RWPE1 (cell line): ENCODE data around the gene HEMGN.
"Not testable (repeated sequence)": the region's sequence is repeated elsewhere in the genome, so short reads cannot be mapped to it uniquely, and the experiment has no call there.

Experiments
- CTCF ChIA-PET: fragments of 350-600 bp; sonication (Branson Sonifier 250); formaldehyde crosslinking; extraction: SDS; loops from one replicate; lab custom pipeline; 2021; lab: Yijun Ruan, JAX
- POLR2A ChIA-PET: fragments of 400-600 bp; formaldehyde crosslinking; extraction: SDS; loops from one replicate; lab custom pipeline; 2020; ENCODE audit warnings: antibody characterized with exemption; ENCODE audit not compliant: low non-redundant PET; lab: Yijun Ruan, JAX
- DNase-seq: peaks from one replicate; pipeline ENCODE4 v3.0.0; 2012; ENCODE audit warnings: low spot score
- H3K27ac ChIP-seq: fragments of 450-650 bp; 2 replicates; pipeline ENCODE4 v1.5.1; 2017
- TF ChIP-seq, protein P1 (sequence below): fragments of 450-650 bp; conservative IDR thresholded peaks from 2 replicates; pipeline ENCODE4 v1.5.1; 2017; ENCODE audit warnings: low read depth, mild to moderate bottlenecking

The HEMGN gene

GRCh38 chr9:97958812-97959511 lies 21.0 kb upstream of the HEMGN start:
- no peak overlapping the region for H3K27ac ChIP-seq
- DNase-seq = no peak
- TF ChIP-seq, protein P1, sequence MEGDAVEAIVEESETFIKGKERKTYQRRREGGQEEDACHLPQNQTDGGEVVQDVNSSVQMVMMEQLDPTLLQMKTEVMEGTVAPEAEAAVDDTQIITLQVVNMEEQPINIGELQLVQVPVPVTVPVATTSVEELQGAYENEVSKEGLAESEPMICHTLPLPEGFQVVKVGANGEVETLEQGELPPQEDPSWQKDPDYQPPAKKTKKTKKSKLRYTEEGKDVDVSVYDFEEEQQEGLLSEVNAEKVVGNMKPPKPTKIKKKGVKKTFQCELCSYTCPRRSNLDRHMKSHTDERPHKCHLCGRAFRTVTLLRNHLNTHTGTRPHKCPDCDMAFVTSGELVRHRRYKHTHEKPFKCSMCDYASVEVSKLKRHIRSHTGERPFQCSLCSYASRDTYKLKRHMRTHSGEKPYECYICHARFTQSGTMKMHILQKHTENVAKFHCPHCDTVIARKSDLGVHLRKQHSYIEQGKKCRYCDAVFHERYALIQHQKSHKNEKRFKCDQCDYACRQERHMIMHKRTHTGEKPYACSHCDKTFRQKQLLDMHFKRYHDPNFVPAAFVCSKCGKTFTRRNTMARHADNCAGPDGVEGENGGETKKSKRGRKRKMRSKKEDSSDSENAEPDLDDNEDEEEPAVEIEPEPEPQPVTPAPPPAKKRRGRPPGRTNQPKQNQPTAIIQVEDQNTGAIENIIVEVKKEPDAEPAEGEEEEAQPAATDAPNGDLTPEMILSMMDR = no peak
- POLR2A ChIA-PET = no interaction called here
- CTCF ChIA-PET = interaction anchor here (1.4 kb wide), 1 partner anchor 58 kb away, joined by 3 read pairs; no protein-coding TSS in a partner anchor

GRCh38 chr9:97956331-97956730 lies 18.4 kb upstream of the HEMGN start:
- ChIA-PET POLR2A (no interaction called here), CTCF (interaction anchor here (0.5 kb wide), 1 partner anchor 19 kb away, joined by 3 read pairs; no protein-coding TSS in a partner anchor)
- no peak for DNase-seq
- no peak overlapping the region for H3K27ac ChIP-seq
- TF ChIP-seq, protein P1 = no peak

GRCh38 chr9:97954550-97954989 lies 16.6 kb upstream of the HEMGN start:
- CTCF ChIA-PET = interaction anchor here (0.6 to 1.5 kb wide), 2 partner anchors 33 to 69 kb away, joined by 3 to 4 read pairs; partner anchors contain the start of gene TRMO
- POLR2A ChIA-PET = no interaction called here
- TF ChIP-seq, protein P1 = peak; percentile 88
- H3K27ac ChIP-seq = no peak overlapping the region
- DNase-seq = peak; percentile 84

- H3K27ac ChIP-seq, POLR2A ChIA-PET, DNase-seq: not testable (repeated sequence)
- CTCF ChIA-PET = interaction anchor here (0.6 kb wide), 1 partner anchor 19 kb away, joined by 5 read pairs; no protein-coding TSS in a partner anchor
Observed at GRCh38 chr9:97950873-97951272, 12.9 kb upstream of the HEMGN start.

GRCh38 chr9:97947094-97947493 lies 9.1 kb upstream of the HEMGN start:
- POLR2A ChIA-PET, DNase-seq, H3K27ac ChIP-seq: not testable (repeated sequence)
- CTCF ChIA-PET = interaction anchor here (0.9 kb wide), 1 partner anchor 23 kb away, joined by 3 read pairs; no protein-coding TSS in a partner anchor

DNA sequence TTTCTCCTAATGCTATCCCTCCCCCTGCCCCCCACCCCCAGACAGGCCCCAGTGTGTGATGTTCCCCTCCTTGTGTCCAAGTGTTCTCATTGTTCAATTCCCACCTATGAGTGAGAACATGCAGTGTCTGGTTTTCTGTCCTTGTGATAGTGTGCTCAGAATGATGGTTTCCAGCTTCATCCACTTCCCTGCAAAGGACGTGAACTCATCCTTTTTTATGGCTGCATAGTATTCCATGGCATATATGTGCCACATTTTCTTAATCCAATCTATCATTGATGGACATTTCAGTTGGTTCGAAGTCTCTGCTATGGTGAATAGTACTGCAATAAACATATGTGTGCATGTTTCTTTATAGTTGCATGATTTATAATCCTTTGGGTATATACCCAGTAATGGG lies 7.5 kb upstream of the HEMGN start:
- DNase-seq, H3K27ac ChIP-seq, POLR2A ChIA-PET, CTCF ChIA-PET: not testable (repeated sequence)

GRCh38 chr9:97944612-97945011 lies 6.6 kb upstream of the HEMGN start:
- POLR2A ChIA-PET = no interaction called here
- TF ChIP-seq, protein P1 = no peak
- CTCF ChIA-PET = interaction anchor here (0.7 kb wide), 1 partner anchor 61 kb away, joined by 3 read pairs; no protein-coding TSS in a partner anchor
- H3K27ac ChIP-seq = no peak overlapping the region
- DNase-seq = no peak

GRCh38 chr9:97943308-97943855 lies 5.4 kb upstream of the HEMGN start:
- H3K27ac ChIP-seq = no peak overlapping the region
- TF ChIP-seq, protein P1 = no peak
- no peak for DNase-seq
- CTCF ChIA-PET = no interaction called here
- POLR2A ChIA-PET = no interaction called here
